H4 (cell line): ENCODE data around the gene NCAPH2. TPM values are rescaled to one million over a fixed set of nuclear protein-coding genes. Genes with fewer than 3 reads are reported as not detected.

Experiments
- DNase-seq: peaks from one replicate; pipeline ENCODE4 v3.0.0-alpha.2; 2015; ENCODE audit warnings: low spot score
- total RNA-seq: library from RNA; depleted of rRNA; stranded (reverse); fragments of >200 nt; shearing (Covaris generic); gene quantifications from 2 replicates; pipeline ENCODE4 v1.2.3, GENCODE V29; 2014; rRNA removed

NCAPH2 gene
- total RNA-seq, 1 experiment from 2014 or later, result 39.0 TPM

GRCh38 chr22:50571264-50572175, 63.5 kb downstream of the NCAPH2 start:
- no peak for DNase-seq

GRCh38 chr22:50572965-50573364, 64.9 kb downstream of the NCAPH2 start:
- no peak for DNase-seq

- DNase-seq, result no peak
Measured at GRCh38 chr22:50573491-50574382, 65.7 kb downstream of the NCAPH2 start.

- DNase-seq, result no peak
Measured at GRCh38 chr22:50574383-50574755, 66.3 kb downstream of the NCAPH2 start.

Other genes with a start within 250 kb of the NCAPH2 start
- 33.3 and 37.8 TPM in 2 replicates for gene MAPK12, start 246.5 kb upstream of the NCAPH2 start, total RNA-seq
- gene MAPK11, start 237.8 kb upstream of the NCAPH2 start, total RNA-seq, result 4.0 and 5.5 TPM in 2 replicates
- 42.4 and 53.2 TPM in 2 replicates for gene PLXNB2, start 200.6 kb upstream of the NCAPH2 start, total RNA-seq
- gene DENND6B, start 181.2 kb upstream of the NCAPH2 start, total RNA-seq, result 0.35 and 1.3 TPM in 2 replicates
- gene PPP6R2, start 164.9 kb upstream of the NCAPH2 start, total RNA-seq, result 22.9 and 32.1 TPM in 2 replicates
- gene SBF1, start 33.2 kb upstream of the NCAPH2 start, total RNA-seq, result 29.1 and 33.9 TPM in 2 replicates
- 0.17 and 0.39 TPM in 2 replicates for gene ADM2, start 26.7 kb upstream of the NCAPH2 start, total RNA-seq
- not detected in 2 replicates for gene MIOX, start 21.4 kb upstream of the NCAPH2 start, total RNA-seq
- 8.6 and 9.4 TPM in 2 replicates for gene LMF2, start 522 bp upstream of the NCAPH2 start, total RNA-seq
- 1.3 and 11.9 TPM in 2 replicates for gene SCO2, start 17.4 kb downstream of the NCAPH2 start, total RNA-seq
- 0.39 and 0.68 TPM in 2 replicates for gene TYMP, start 21.8 kb downstream of the NCAPH2 start, total RNA-seq
- gene KLHDC7B, start 37.7 kb downstream of the NCAPH2 start, total RNA-seq, result 0.18 and 0.48 TPM in 2 replicates
- gene SYCE3, start 54.7 kb downstream of the NCAPH2 start, total RNA-seq, result not detected in 2 replicates
- 2.0 and 2.4 TPM in 2 replicates for gene CPT1B, start 70.2 kb downstream of the NCAPH2 start, total RNA-seq
- 9.4 and 12.1 TPM in 2 replicates for gene CHKB, start 74.6 kb downstream of the NCAPH2 start, total RNA-seq
- 0.29 and 0.41 TPM in 2 replicates for gene MAPK8IP2, start 92.6 kb downstream of the NCAPH2 start, total RNA-seq
- 8.4 and 9.3 TPM in 2 replicates for gene ARSA, start 119.9 kb downstream of the NCAPH2 start, total RNA-seq
- gene SHANK3, start 164.6 kb downstream of the NCAPH2 start, total RNA-seq, result 0.19 and 0.62 TPM in 2 replicates
- not detected in 2 replicates for gene ACR, start 230.0 kb downstream of the NCAPH2 start, total RNA-seq